Neural cell (in vitro differentiated cells): Measurements from ENCODE around the gene THOP1. TPM values are rescaled to one million over a fixed set of nuclear protein-coding genes. Genes with fewer than 3 reads are reported as not detected.

Source experiments
- H2AFZ ChIP-seq: fragments of 200-600, 300-800 bp; sonication (generic), shearing (Covaris generic); 2 replicates; pipeline ENCODE4 v1.6.0; 2014; ENCODE audit warnings: low read depth, mild to moderate bottlenecking, antibody characterized with exemption, low read length, moderate library complexity
- H3F3A ChIP-seq: fragments of 200-600 bp; shearing (Covaris generic); 2 replicates; pipeline ENCODE4 v1.6.1; 2016; ENCODE audit warnings: mild to moderate bottlenecking, moderate library complexity, mixed read lengths, antibody characterized with exemption, low read length; ENCODE audit not compliant: insufficient read depth, poor library complexity, severe bottlenecking
- H3K27ac ChIP-seq: fragments of 200-600, 300-800 bp; sonication (generic), shearing (Covaris generic); 2 replicates; pipeline ENCODE4 v1.5.1; 2014; ENCODE audit warnings: mild to moderate bottlenecking, low read length, moderate library complexity
- H3K27me3 ChIP-seq: fragments of 300-800, 200-600 bp; sonication (generic), shearing (Covaris generic); 2 replicates; pipeline ENCODE4 v1.6.0; 2014; ENCODE audit warnings: mild to moderate bottlenecking, low read depth, low read length, moderate library complexity; ENCODE audit not compliant: insufficient read depth
- H3K36me3 ChIP-seq: fragments of 300-800, 200-600 bp; sonication (generic), shearing (Covaris generic); 2 replicates; pipeline ENCODE4 v1.5.1; 2014; ENCODE audit warnings: mild to moderate bottlenecking, antibody characterized with exemption, low read length, moderate library complexity; ENCODE audit not compliant: insufficient read depth
- H3K4me2 ChIP-seq: fragments of 300-800, 200-600 bp; sonication (generic), shearing (Covaris generic); 2 replicates; pipeline ENCODE4 v1.6.0; 2014; ENCODE audit warnings: mild to moderate bottlenecking, low read length
- H3K4me3 ChIP-seq: fragments of 300-800, 200-600 bp; sonication (generic), shearing (Covaris generic); 2 replicates; pipeline ENCODE4 v1.5.1; 2014; ENCODE audit warnings: mild to moderate bottlenecking, low read length, moderate library complexity
- H3K79me2 ChIP-seq: fragments of 200-600 bp; shearing (Covaris generic); replicated peaks from 2 replicates; pipeline ENCODE4 v1.6.0; 2014; ENCODE audit warnings: mild to moderate bottlenecking, low read length, moderate library complexity; ENCODE audit not compliant: insufficient read depth
- H3K9ac ChIP-seq: fragments of 300-800, 200-600 bp; sonication (generic), shearing (Covaris generic); 2 replicates; pipeline ENCODE4 v1.6.1; 2016; ENCODE audit warnings: mild to moderate bottlenecking, low read length, mixed read lengths
- H3K9me2 ChIP-seq: fragments of 200-600 bp; shearing (Covaris generic); 2 replicates; pipeline ENCODE4 v1.6.1; 2016; ENCODE audit warnings: mild to moderate bottlenecking, low read length, mixed read lengths; ENCODE audit not compliant: insufficient read depth
- H3K9me3 ChIP-seq: fragments of 200-600, 300-800 bp; sonication (generic), shearing (Covaris generic); 2 replicates; pipeline ENCODE4 v1.6.1; 2016; ENCODE audit warnings: mild to moderate bottlenecking, mixed run types, low read length, moderate library complexity, mixed read lengths
- H4K20me1 ChIP-seq: fragments of 200-600 bp; shearing (Covaris generic); 2 replicates; pipeline ENCODE4 v1.6.1; 2016; ENCODE audit warnings: mild to moderate bottlenecking, mixed run types; ENCODE audit not compliant: insufficient read depth
- EP300 ChIP-seq: fragments of 450-650 bp; conservative IDR thresholded peaks from 2 replicates; pipeline ENCODE4 v1.6.1; 2014; ENCODE audit warnings: antibody characterized with exemption, mild to moderate bottlenecking, moderate library complexity; ENCODE audit not compliant: poor library complexity, severe bottlenecking
- EZH2 ChIP-seq: fragments of 200-600, 300-800 bp; shearing (Covaris generic), sonication (generic); IDR thresholded peaks from 2 replicates; pipeline ENCODE4 v1.6.1; 2014; ENCODE audit warnings: antibody characterized with exemption, low read length, borderline replicate concordance, mild to moderate bottlenecking; ENCODE audit not compliant: insufficient read depth, poor library complexity, severe bottlenecking
- MXI1 ChIP-seq: fragments of 450-650 bp; conservative IDR thresholded peaks from 2 replicates; pipeline ENCODE4 v1.6.1; 2014; ENCODE audit warnings: antibody characterized with exemption, mild to moderate bottlenecking; ENCODE audit not compliant: poor library complexity, severe bottlenecking
- POLR2AphosphoS5 ChIP-seq: IDR thresholded peaks from 2 replicates; pipeline ENCODE4 v1.6.1; 2012
- RAD21 ChIP-seq: fragments of 450-650 bp; conservative IDR thresholded peaks from 2 replicates; pipeline ENCODE4 v1.6.1; 2014; ENCODE audit warnings: antibody characterized with exemption, mild to moderate bottlenecking, moderate library complexity
- SMC3 ChIP-seq: fragments of 450-650 bp; conservative IDR thresholded peaks from 2 replicates; pipeline ENCODE4 v1.6.1; 2014; ENCODE audit warnings: antibody characterized with exemption, mild to moderate bottlenecking, moderate library complexity; ENCODE audit not compliant: poor library complexity
- TAF1 ChIP-seq: IDR thresholded peaks from 2 replicates; pipeline ENCODE4 v1.6.1; 2012; ENCODE audit warnings: low read depth
- polyA plus RNA-seq: library from polyadenylated mRNA; depleted of rRNA; stranded (reverse); fragments of >200 nt; gene quantifications from 2 replicates; pipeline ENCODE4 v1.2.3, GENCODE V29; 2014
- TF ChIP-seq, protein P1 (sequence below): fragments of 450-650 bp; IDR thresholded peaks from 2 replicates; pipeline ENCODE4 v1.5.1; 2014; ENCODE audit warnings: antibody characterized with exemption, mild to moderate bottlenecking, moderate library complexity; ENCODE audit not compliant: poor library complexity, severe bottlenecking
- TF ChIP-seq, protein P2 (sequence below): IDR thresholded peaks from 2 replicates; pipeline ENCODE4 v1.6.1; 2012; ENCODE audit warnings: borderline replicate concordance

The THOP1 gene
- polyA plus RNA-seq, 1 donor from 2014 or later: 113 TPM

GRCh38 chr19:2822846-2823245 is 37.5 kb downstream of the THOP1 start:
- TF ChIP-seq SMC3 (no peak), MXI1 (no peak), TAF1 (no peak), RAD21 (no peak), EZH2 (no peak)
- TF ChIP-seq, protein P1, sequence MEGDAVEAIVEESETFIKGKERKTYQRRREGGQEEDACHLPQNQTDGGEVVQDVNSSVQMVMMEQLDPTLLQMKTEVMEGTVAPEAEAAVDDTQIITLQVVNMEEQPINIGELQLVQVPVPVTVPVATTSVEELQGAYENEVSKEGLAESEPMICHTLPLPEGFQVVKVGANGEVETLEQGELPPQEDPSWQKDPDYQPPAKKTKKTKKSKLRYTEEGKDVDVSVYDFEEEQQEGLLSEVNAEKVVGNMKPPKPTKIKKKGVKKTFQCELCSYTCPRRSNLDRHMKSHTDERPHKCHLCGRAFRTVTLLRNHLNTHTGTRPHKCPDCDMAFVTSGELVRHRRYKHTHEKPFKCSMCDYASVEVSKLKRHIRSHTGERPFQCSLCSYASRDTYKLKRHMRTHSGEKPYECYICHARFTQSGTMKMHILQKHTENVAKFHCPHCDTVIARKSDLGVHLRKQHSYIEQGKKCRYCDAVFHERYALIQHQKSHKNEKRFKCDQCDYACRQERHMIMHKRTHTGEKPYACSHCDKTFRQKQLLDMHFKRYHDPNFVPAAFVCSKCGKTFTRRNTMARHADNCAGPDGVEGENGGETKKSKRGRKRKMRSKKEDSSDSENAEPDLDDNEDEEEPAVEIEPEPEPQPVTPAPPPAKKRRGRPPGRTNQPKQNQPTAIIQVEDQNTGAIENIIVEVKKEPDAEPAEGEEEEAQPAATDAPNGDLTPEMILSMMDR: no peak
- H3K4me3 ChIP-seq: no peak overlapping the region
- no peak overlapping the region for H3K9ac ChIP-seq
- H4K20me1 ChIP-seq: no peaks in the 10 kb centered on the region
- no peaks in the 10 kb centered on the region for H3K9me2 ChIP-seq
- H3K27ac ChIP-seq: no peak overlapping the region
- H3K27me3 ChIP-seq: no peaks in the 10 kb centered on the region
- H3K79me2 ChIP-seq: no peaks in the 10 kb centered on the region
- H3K9me3 ChIP-seq: no peaks in the 10 kb centered on the region
- peaks cover 10% of the 10 kb centered on the region for H3K36me3 ChIP-seq
- H3K4me2 ChIP-seq: no peak overlapping the region
- H2AFZ ChIP-seq: no peak overlapping the region
- no peaks in the 10 kb centered on the region for H3F3A ChIP-seq

- no peaks in the 10 kb centered on the region for H4K20me1 ChIP-seq
- no peak overlapping the region for H3K27ac ChIP-seq
- H3K36me3 ChIP-seq: peaks cover 10% of the 10 kb centered on the region
- no peak for TF ChIP-seq RAD21
- TF ChIP-seq EP300: no peak
- TF ChIP-seq SMC3: no peak
- TF ChIP-seq, protein P1: no peak
- TF ChIP-seq EZH2: no peak
- no peak for TF ChIP-seq POLR2AphosphoS5
- no peak for TF ChIP-seq MXI1
- TF ChIP-seq, protein P2, sequence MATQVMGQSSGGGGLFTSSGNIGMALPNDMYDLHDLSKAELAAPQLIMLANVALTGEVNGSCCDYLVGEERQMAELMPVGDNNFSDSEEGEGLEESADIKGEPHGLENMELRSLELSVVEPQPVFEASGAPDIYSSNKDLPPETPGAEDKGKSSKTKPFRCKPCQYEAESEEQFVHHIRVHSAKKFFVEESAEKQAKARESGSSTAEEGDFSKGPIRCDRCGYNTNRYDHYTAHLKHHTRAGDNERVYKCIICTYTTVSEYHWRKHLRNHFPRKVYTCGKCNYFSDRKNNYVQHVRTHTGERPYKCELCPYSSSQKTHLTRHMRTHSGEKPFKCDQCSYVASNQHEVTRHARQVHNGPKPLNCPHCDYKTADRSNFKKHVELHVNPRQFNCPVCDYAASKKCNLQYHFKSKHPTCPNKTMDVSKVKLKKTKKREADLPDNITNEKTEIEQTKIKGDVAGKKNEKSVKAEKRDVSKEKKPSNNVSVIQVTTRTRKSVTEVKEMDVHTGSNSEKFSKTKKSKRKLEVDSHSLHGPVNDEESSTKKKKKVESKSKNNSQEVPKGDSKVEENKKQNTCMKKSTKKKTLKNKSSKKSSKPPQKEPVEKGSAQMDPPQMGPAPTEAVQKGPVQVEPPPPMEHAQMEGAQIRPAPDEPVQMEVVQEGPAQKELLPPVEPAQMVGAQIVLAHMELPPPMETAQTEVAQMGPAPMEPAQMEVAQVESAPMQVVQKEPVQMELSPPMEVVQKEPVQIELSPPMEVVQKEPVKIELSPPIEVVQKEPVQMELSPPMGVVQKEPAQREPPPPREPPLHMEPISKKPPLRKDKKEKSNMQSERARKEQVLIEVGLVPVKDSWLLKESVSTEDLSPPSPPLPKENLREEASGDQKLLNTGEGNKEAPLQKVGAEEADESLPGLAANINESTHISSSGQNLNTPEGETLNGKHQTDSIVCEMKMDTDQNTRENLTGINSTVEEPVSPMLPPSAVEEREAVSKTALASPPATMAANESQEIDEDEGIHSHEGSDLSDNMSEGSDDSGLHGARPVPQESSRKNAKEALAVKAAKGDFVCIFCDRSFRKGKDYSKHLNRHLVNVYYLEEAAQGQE: no peak
- TF ChIP-seq TAF1: no peak
- no peaks in the 10 kb centered on the region for H3K9me3 ChIP-seq
- H3K4me3 ChIP-seq: no peak overlapping the region
- no peaks in the 10 kb centered on the region for H3K79me2 ChIP-seq
- H3F3A ChIP-seq: no peaks in the 10 kb centered on the region
- H3K9ac ChIP-seq: no peak overlapping the region
- H3K27me3 ChIP-seq: no peaks in the 10 kb centered on the region
- H2AFZ ChIP-seq: no peak overlapping the region
- H3K4me2 ChIP-seq: no peak overlapping the region
- no peaks in the 10 kb centered on the region for H3K9me2 ChIP-seq
Observed at GRCh38 chr19:2823646-2824045, 38.3 kb downstream of the THOP1 start.
